Suprapubic skin (tissue), 4 donors: ENCODE results near the gene AIG1.

Experiments
- CTCF ChIP-seq, 2 donors: fragments of 200-600 bp in 1 of 2; fragments of 450-650 bp in 1 of 2; sonication (generic) in 1 of 2; IDR thresholded peaks; one replicate each; pipeline ENCODE4 v1.5.1; 2016 to 2019; ENCODE audit warnings: antibody characterized with exemption in 2 of 2, mild to moderate bottlenecking in 1 of 2, moderate library complexity in 1 of 2
- EP300 ChIP-seq: sonication (generic); formaldehyde crosslinking; IDR thresholded peaks from one replicate; pipeline ENCODE4 v1.6.1; 2017; ENCODE audit warnings: antibody characterized with exemption
- POLR2A ChIP-seq, 2 donors: fragments of 450-650 bp; IDR thresholded peaks; one replicate each; pipeline ENCODE4 v1.6.1; 2017; ENCODE audit warnings: antibody characterized with exemption in 2 of 2, mild to moderate bottlenecking in 2 of 2, moderate library complexity in 2 of 2
- POLR2AphosphoS5 ChIP-seq, 3 donors: sonication (generic); formaldehyde crosslinking; IDR thresholded peaks; one replicate each; pipeline ENCODE4 v1.6.1; 2017; ENCODE audit warnings: antibody characterized with exemption in 3 of 3

DNA sequence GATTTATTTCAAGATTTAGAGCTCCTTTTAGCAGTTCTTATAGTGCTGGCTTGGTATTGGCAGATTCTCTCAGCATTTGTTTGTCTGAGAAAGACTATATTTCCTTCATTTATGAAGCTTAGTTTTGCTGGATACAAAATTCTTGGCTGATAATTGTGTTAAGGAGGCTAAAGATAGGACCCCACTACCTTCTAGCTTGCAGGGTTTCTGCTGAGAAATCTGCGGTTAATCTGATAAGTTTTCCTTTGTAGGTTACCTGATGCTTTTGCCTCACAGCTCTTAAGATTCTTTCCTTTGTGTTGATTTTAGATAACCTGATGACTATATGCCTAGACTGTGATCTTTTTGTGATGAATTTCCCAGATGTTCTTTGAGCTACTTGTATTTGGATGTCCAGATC lies 114.3 kb downstream of the AIG1 start:
- TF ChIP-seq CTCF (IDR thresholded peaks at IDR 0.05) (no peak), POLR2A (IDR thresholded peaks at IDR 0.05) (no peak), POLR2AphosphoS5 (IDR thresholded peaks at IDR 0.05) (no peak), EP300 (no peak)
